Esophagus squamous epithelium (tissue), 4 donors: ENCODE measurements around the gene CCDC122.
"Not testable (repeated sequence)": the region's sequence is repeated elsewhere in the genome, so short reads cannot be mapped to it uniquely, and the experiment has no call there.

Source experiments
- CTCF ChIP-seq, 6 experiments: fragments of 450-650 bp in 4 of 6; fragments of 200-600 bp in 2 of 6; sonication (generic) in 2 of 6; IDR thresholded peaks; one replicate each; pipeline ENCODE4 v1.5.1; 2016 to 2019; ENCODE audit warnings: antibody characterized with exemption in 6 of 6, mild to moderate bottlenecking in 4 of 6, moderate library complexity in 4 of 6
- POLR2A ChIP-seq, 4 donors: fragments of 450-650 bp; IDR thresholded peaks; one replicate each; pipeline ENCODE4 v1.6.1; 2017; ENCODE audit warnings: antibody characterized with exemption in 4 of 4, mild to moderate bottlenecking in 4 of 4, moderate library complexity in 3 of 4

GRCh38 chr13:43824656-43825055, 54.9 kb downstream of the CCDC122 start:
- not testable (repeated sequence) for TF ChIP-seq CTCF, POLR2A (IDR thresholded peaks at IDR 0.05)
